CD4-positive, alpha-beta T cell (primary cell): ENCODE results near the gene GOLGA1. TPM values are rescaled to one million over a fixed set of nuclear protein-coding genes. Genes with fewer than 3 reads are reported as not detected.
"Not testable (repeated sequence)": the region's sequence is repeated elsewhere in the genome, so short reads cannot be mapped to it uniquely, and the experiment has no call there.

Source experiments
- ATAC-seq: fragments of 200-7000 bp; cut with Tn5 transposase; one replicate; pipeline ENCODE4 v1.10.0; 2022; ENCODE audit warnings: mild to moderate bottlenecking; ENCODE audit not compliant: poor library complexity
- CTCF ChIA-PET: fragments of 350-600 bp; sonication (Branson Sonifier 250); formaldehyde crosslinking; loops from one replicate; lab custom pipeline; 2021; ENCODE audit warnings: antibody characterized with exemption, inconsistent platforms; lab: Charles Lee
- POLR2A ChIA-PET: fragments of 350-600 bp; sonication (Branson Sonifier 250); formaldehyde crosslinking; loops from one replicate; lab custom pipeline; 2021; ENCODE audit warnings: antibody characterized with exemption, inconsistent platforms; lab: Charles Lee
- DNase-seq, 14 experiments: peaks; one replicate each; pipeline ENCODE4 v3.0.0-alpha.2; 2013 to 2020; ENCODE audit warnings: mixed read lengths in 2 of 14
- H3K27ac ChIP-seq, 2 donors: one replicate each; pipeline versions ENCODE4 v1.5.1 to v1.7.0; 2013; ENCODE audit warnings: low read length in 2 of 2, low read depth in 1 of 2, mild to moderate bottlenecking in 1 of 2
- H3K27me3 ChIP-seq, 2 experiments: 1 replicate in 1 of 2; 2 replicates in 1 of 2; pipeline versions ENCODE4 v1.6.1 to v1.7.0; 2013; ENCODE audit warnings: low read length in 2 of 2, control low read depth in 1 of 2, mild to moderate bottlenecking in 1 of 2, moderate library complexity in 1 of 2; ENCODE audit not compliant: insufficient read depth in 2 of 2, control insufficient read depth in 1 of 2
- H3K36me3 ChIP-seq: one replicate; pipeline ENCODE4 v1.6.1; 2013; ENCODE audit warnings: low read length, control low read depth; ENCODE audit not compliant: insufficient read depth
- H3K4me1 ChIP-seq: one replicate; pipeline ENCODE4 v1.6.1; 2013; ENCODE audit warnings: low read length, control low read depth; ENCODE audit not compliant: insufficient read depth
- H3K4me3 ChIP-seq: one replicate; pipeline ENCODE4 v1.5.1; 2013; ENCODE audit warnings: mild to moderate bottlenecking, low read length, moderate library complexity
- H3K9me3 ChIP-seq, 2 experiments: 1 replicate in 1 of 2; 2 replicates in 1 of 2; pipeline versions ENCODE4 v1.6.1 to v1.7.0; 2013; ENCODE audit warnings: low read length in 2 of 2, mild to moderate bottlenecking in 2 of 2, control low read depth in 1 of 2, moderate library complexity in 1 of 2; ENCODE audit not compliant: control insufficient read depth in 1 of 2, insufficient read depth in 1 of 2
- H3K27ac Mint-ChIP-seq: one replicate; pipeline ENCODE4 v1.8.0; 2020; ENCODE audit warnings: mixed read lengths
- H3K27me3 Mint-ChIP-seq: one replicate; pipeline ENCODE4 v1.8.0; 2021; ENCODE audit warnings: mixed read lengths
- H3K36me3 Mint-ChIP-seq: one replicate; pipeline ENCODE4 v1.8.0; 2021; ENCODE audit warnings: low read depth, mixed read lengths
- H3K4me1 Mint-ChIP-seq: one replicate; pipeline ENCODE4 v1.8.0; 2021; ENCODE audit warnings: low read depth, mixed read lengths
- H3K4me3 Mint-ChIP-seq: one replicate; pipeline ENCODE4 v1.8.0; 2020; ENCODE audit warnings: mild to moderate bottlenecking, mixed read lengths
- H3K9me3 Mint-ChIP-seq: one replicate; pipeline ENCODE4 v1.8.0; 2020; ENCODE audit warnings: mixed read lengths
- intact Hi-C, 2 experiments: fragments of 100-400 bp; cut with DNase I in 1 of 2; cut with micrococcal nuclease in 1 of 2; formaldehyde crosslinking; loops; one replicate each; pipeline versions ENCODE4 v1.15.1 to v1.9.0; 2023 to 2025; cut with DNase I, micrococcal nuclease
- total RNA-seq, 174 experiments: library from RNA in 2 of 174; stranded (reverse) in 2 of 174; gene quantifications; one replicate each; pipeline ENCODE4 v1.2.3 and lab custom pipeline; 2021 to 2026
- TF ChIP-seq, protein P1 (sequence below): fragments of 200-600 bp; IDR thresholded peaks from one replicate; pipeline ENCODE4 v1.8.0; 2022; ENCODE audit warnings: antibody characterized with exemption, mild to moderate bottlenecking

Gene GOLGA1
- total RNA-seq, 2 experiments from 2014 or later, result 12.9 to 22.2 TPM

DNA sequence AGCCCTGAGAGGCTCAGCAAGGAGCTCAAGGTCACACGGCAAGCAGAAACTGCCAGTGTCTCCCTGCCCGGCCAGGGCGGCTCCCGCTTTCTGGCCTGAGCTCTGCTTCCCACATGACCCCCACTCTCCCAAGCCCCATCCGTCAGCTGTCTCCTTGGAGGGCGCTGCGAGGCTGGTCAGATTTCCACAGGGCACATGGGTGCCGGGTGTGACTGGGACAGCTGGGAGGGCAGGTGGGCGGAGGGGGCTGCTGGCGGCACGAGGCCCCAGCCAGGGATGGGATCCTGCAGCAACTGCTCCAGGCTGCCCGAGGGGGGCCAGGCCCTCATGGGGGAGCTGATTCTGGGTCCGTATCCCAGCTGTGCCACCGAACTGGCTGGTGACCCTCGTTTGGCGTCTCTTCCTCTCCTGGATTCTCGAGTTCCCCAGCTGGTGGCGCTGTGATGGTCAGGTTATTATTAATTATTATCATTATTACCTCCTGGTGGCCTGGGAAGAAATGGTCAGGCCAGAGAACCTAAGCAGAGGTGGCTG, 100.5 kb downstream of the GOLGA1 start:
- POLR2A ChIA-PET, result no interaction called here
- peaks cover 3 to 19% of the 10 kb centered on the region in 2 experiments for H3K27me3 ChIP-seq
- Mint-ChIP-seq H3K9me3 (no peaks in the 10 kb centered on the region), H3K27me3 (peaks cover 37% of the 10 kb centered on the region), H3K27ac (no peak overlapping the region), H3K4me1 (no peaks in the 10 kb centered on the region), H3K36me3 (no peaks in the 10 kb centered on the region), H3K4me3 (no peak overlapping the region)
- ATAC-seq (no peak), DNase-seq (no peak)
- no peaks in the 10 kb centered on the region for H3K4me1 ChIP-seq
- intact Hi-C loops, result no loop called here
- TF ChIP-seq, protein P1, sequence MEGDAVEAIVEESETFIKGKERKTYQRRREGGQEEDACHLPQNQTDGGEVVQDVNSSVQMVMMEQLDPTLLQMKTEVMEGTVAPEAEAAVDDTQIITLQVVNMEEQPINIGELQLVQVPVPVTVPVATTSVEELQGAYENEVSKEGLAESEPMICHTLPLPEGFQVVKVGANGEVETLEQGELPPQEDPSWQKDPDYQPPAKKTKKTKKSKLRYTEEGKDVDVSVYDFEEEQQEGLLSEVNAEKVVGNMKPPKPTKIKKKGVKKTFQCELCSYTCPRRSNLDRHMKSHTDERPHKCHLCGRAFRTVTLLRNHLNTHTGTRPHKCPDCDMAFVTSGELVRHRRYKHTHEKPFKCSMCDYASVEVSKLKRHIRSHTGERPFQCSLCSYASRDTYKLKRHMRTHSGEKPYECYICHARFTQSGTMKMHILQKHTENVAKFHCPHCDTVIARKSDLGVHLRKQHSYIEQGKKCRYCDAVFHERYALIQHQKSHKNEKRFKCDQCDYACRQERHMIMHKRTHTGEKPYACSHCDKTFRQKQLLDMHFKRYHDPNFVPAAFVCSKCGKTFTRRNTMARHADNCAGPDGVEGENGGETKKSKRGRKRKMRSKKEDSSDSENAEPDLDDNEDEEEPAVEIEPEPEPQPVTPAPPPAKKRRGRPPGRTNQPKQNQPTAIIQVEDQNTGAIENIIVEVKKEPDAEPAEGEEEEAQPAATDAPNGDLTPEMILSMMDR, result no peak
- H3K27ac ChIP-seq, result no peak overlapping the region
- no peaks in the 10 kb centered on the region for H3K9me3 ChIP-seq
- no peak overlapping the region for H3K4me3 ChIP-seq
- CTCF ChIA-PET, result interaction anchor here (1.4 to 2.9 kb wide), 2 partner anchors 13 to 16 kb away, joined by 5 to 16 read pairs; partner anchors contain the start of gene WDR38
- H3K36me3 ChIP-seq, result no peaks in the 10 kb centered on the region

DNA sequence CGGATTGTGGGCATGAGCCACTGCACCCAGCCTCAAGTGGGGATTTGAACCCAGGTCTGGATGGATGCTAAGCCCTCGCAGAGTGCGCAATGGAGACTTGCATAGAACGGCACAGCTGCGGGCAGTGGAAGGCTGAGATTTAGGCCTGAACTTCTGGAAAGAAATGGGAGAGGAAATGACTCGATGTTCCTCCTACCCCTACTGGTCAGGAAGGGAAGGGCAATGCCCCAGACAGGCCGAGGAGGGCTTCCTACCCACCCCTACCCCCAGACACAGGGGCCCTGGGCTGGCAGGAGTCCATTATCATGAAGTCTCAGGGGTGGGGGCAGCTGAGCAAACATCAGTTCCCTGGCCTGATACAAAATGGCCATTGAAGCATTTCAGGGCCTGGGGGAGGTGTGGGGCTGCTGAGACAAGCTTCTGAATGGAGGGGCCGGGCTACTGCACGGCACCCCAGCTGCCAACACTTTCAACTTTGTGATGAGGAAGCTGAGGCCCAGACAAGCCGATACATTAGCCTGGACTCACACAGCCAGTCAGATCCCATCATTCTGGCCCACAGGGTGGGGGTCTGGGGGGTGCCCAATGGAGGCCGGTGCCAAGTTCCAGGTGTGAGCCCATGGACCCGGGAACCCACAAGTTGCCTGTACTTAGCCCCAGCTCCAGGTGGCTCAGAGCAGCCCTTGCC, 101.1 kb downstream of the GOLGA1 start:
- intact Hi-C loops, result no loop called here
- H3K27me3 ChIP-seq, result peaks cover 3 to 19% of the 10 kb centered on the region in 2 experiments
- H3K27ac Mint-ChIP-seq, result no peak overlapping the region
- no peak overlapping the region for H3K4me3 Mint-ChIP-seq
- H3K36me3 Mint-ChIP-seq, result no peaks in the 10 kb centered on the region
- H3K4me3 ChIP-seq, result no peak overlapping the region
- no peaks in the 10 kb centered on the region for H3K9me3 ChIP-seq
- peaks cover 41% of the 10 kb centered on the region for H3K27me3 Mint-ChIP-seq
- DNase-seq, result peak in 1 of 14 experiments; percentile 20
- H3K4me1 ChIP-seq, result no peaks in the 10 kb centered on the region
- POLR2A ChIA-PET, result no interaction called here
- no peaks in the 10 kb centered on the region for H3K9me3 Mint-ChIP-seq
- CTCF ChIA-PET, result interaction anchor here (1.4 to 2.9 kb wide), 2 partner anchors 13 to 17 kb away, joined by 5 to 16 read pairs; partner anchors contain the start of gene WDR38
- TF ChIP-seq, protein P1, result no peak
- no peak overlapping the region for H3K27ac ChIP-seq
- ATAC-seq, result no peak
- H3K4me1 Mint-ChIP-seq, result no peaks in the 10 kb centered on the region
- H3K36me3 ChIP-seq, result no peaks in the 10 kb centered on the region

DNA sequence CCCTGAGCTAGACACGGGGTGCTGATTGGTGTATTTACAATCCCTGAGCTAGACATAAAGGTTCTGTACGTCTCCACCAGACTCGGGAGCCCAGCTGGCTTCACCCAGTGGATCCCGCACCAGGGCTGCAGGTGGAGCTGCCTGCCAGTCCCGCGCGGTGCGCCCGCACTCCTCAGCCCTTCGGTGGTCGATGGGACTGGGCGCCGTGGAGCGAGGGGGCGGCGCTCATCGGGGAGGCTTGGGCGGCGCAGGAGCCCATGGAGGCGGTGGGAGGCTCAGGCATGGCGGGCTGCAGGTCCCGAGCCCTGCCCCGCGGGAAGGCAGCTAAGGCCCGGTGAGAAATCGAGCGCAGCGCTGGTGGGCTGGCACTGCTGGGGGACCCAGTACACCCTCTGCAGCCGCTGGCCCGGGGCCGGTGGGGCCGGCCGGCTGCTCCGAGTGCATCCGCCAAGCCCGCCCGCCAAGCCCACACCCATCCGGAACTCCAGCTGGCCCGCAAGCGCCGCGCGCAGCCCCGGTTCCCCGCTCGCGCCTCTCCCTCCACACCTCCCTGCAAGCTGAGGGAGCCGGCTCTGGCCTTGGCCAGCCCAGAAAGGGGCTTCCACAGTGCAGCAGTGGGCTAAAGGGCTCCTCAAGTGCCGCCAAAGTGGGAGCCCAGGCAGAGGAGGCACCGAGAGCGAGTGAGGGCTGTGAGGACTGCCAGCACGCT, 102.2 kb downstream of the GOLGA1 start:
- H3K4me3 ChIP-seq, POLR2A ChIA-PET, H3K4me1 ChIP-seq, H3K36me3 Mint-ChIP-seq, H3K36me3 ChIP-seq, H3K9me3 Mint-ChIP-seq, H3K9me3 ChIP-seq, H3K27ac ChIP-seq, DNase-seq, H3K4me1 Mint-ChIP-seq, H3K4me3 Mint-ChIP-seq, intact Hi-C loops, H3K27ac Mint-ChIP-seq, ATAC-seq: not testable (repeated sequence)
- H3K27me3 ChIP-seq, result peaks cover 3 to 19% of the 10 kb centered on the region in 2 experiments
- peaks cover 41% of the 10 kb centered on the region for H3K27me3 Mint-ChIP-seq
- CTCF ChIA-PET, result interaction anchor here (2.0 kb wide), 1 partner anchor 14 kb away, joined by 5 read pairs; the partner anchor contains the start of gene WDR38

DNA sequence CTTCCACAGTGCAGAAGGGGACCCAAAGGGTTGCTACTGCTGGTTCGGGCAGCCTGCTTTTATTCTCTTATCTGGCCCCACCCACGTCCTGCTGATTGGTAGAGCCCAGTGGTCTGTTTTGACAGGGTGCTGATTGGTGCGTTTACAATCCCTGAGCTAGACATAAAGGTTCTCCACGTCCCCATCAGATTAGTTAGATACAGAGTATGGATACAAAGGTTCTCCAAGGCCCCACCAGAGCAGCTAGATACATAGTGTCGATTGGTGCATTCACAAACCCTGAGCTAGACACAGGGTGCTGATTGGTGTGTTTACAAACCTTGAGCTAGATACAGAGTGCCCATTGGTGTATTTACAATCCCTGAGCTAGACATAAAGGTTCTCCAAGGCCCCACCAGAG, 102.8 kb downstream of the GOLGA1 start:
- peaks cover 3 to 19% of the 10 kb centered on the region in 2 experiments for H3K27me3 ChIP-seq
- H3K27ac ChIP-seq, H3K4me3 ChIP-seq, H3K36me3 ChIP-seq, H3K9me3 ChIP-seq, POLR2A ChIA-PET, DNase-seq, intact Hi-C loops, H3K4me3 Mint-ChIP-seq, H3K4me1 Mint-ChIP-seq, H3K9me3 Mint-ChIP-seq, H3K27ac Mint-ChIP-seq, H3K36me3 Mint-ChIP-seq, ATAC-seq, H3K4me1 ChIP-seq: not testable (repeated sequence)
- peaks cover 41% of the 10 kb centered on the region for H3K27me3 Mint-ChIP-seq
- CTCF ChIA-PET, result interaction anchor here (2.0 kb wide), 1 partner anchor 15 kb away, joined by 5 read pairs; the partner anchor contains the start of gene WDR38
